Prostate gland (tissue), 2 donors: Measurements from ENCODE around the gene PLPPR4. TPM values are rescaled to one million over a fixed set of nuclear protein-coding genes. Genes with fewer than 3 reads are reported as not detected.

ENCODE experiments used
- DNase-seq: peaks from one replicate; pipeline ENCODE4 v3.0.0-alpha.2; 2019; ENCODE audit warnings: low spot score
- H3K27ac ChIP-seq, 2 donors: fragments of 200-600 bp; sonication (generic); 2 replicates each; pipeline ENCODE4 v1.5.1; 2017 to 2019
- H3K27me3 ChIP-seq: fragments of 200-600 bp; sonication (generic); replicated peaks from 2 replicates; pipeline ENCODE4 v1.5.1; 2019; ENCODE audit not compliant: insufficient read depth
- H3K36me3 ChIP-seq, 2 donors: fragments of 200-600 bp; sonication (generic); 1 replicate in 1 of 2; 2 replicates in 1 of 2; pipeline versions ENCODE4 v1.5.1 to v1.8.1; 2017 to 2019
- H3K4me1 ChIP-seq: fragments of 200-600 bp; sonication (generic); replicated peaks from 2 replicates; pipeline ENCODE4 v1.5.1; 2019
- H3K4me3 ChIP-seq, 2 donors: fragments of 200-600 bp; sonication (generic); 2 replicates each; pipeline ENCODE4 v1.5.1; 2017 to 2019
- H3K9me3 ChIP-seq: fragments of 200-600 bp; sonication (generic); 2 replicates; pipeline ENCODE4 v1.5.1; 2017
- CTCF ChIP-seq, 4 experiments: fragments of 200-600 bp in 2 of 4; fragments of 450-650 bp in 2 of 4; sonication (generic) in 2 of 4; IDR thresholded peaks; 1 replicate in 3 of 4; 2 replicates in 1 of 4; pipeline ENCODE4 v1.5.1; 2016 to 2019; ENCODE audit warnings: antibody characterized with exemption in 4 of 4, mild to moderate bottlenecking in 2 of 4, moderate library complexity in 2 of 4
- POLR2A ChIP-seq: fragments of 450-650 bp; IDR thresholded peaks from one replicate; pipeline ENCODE4 v1.6.1; 2016; ENCODE audit warnings: antibody characterized with exemption, mild to moderate bottlenecking
- POLR2AphosphoS5 ChIP-seq: sonication (generic); formaldehyde crosslinking; IDR thresholded peaks from one replicate; pipeline ENCODE4 v1.6.1; 2017; ENCODE audit warnings: antibody characterized with exemption
- WGBS: methylation state at CpG from one replicate; pipeline ENCODE4 v1.1.5; 2018; 5-methylcytosine and 5-hydroxymethylcytosine counted together
- intact Hi-C: fragments of 100-400 bp; cut with DNase I; formaldehyde crosslinking; loops from one replicate; pipeline ENCODE4 v1.14.2; 2022
- total RNA-seq, 2 donors: library from RNA; depleted of rRNA; stranded (reverse); fragments of >200 nt; gene quantifications; one replicate each; pipeline ENCODE4 v1.1.0, GENCODE V29; 2016

The PLPPR4 gene
- total RNA-seq, 2 donors from 2014 or later = 0.05 to 3.2 TPM

GRCh38 chr1:99266726-99267125, 2.4 kb downstream of the PLPPR4 start:
- intact Hi-C loops = no loop called here
- WGBS = 87% methylated on average over 2 of the region's 2 CpGs
- Histone ChIP-seq H3K9me3 (no peaks in the 10 kb centered on the region), H3K27me3 (no peaks in the 10 kb centered on the region), H3K27ac (no peak overlapping the region), H3K4me1 (no peaks in the 10 kb centered on the region), H3K4me3 (no peak overlapping the region), H3K36me3 (no peaks in the 10 kb centered on the region)
- TF ChIP-seq CTCF (IDR thresholded peaks at IDR 0.05) = no peak
- no peak for TF ChIP-seq POLR2AphosphoS5
- TF ChIP-seq POLR2A = no peak
- no peak for DNase-seq

- no peak overlapping the region for H3K4me3 ChIP-seq
- TF ChIP-seq CTCF (IDR thresholded peaks at IDR 0.05) (no peak), POLR2A (no peak), POLR2AphosphoS5 (no peak)
- no peaks in the 10 kb centered on the region for H3K36me3 ChIP-seq
- 85% methylated on average over 1 of the region's 1 CpG for WGBS
- no peaks in the 10 kb centered on the region for H3K27me3 ChIP-seq
- no peaks in the 10 kb centered on the region for H3K9me3 ChIP-seq
- H3K4me1 ChIP-seq = no peaks in the 10 kb centered on the region
- no peak overlapping the region for H3K27ac ChIP-seq
- DNase-seq = no peak
- intact Hi-C loops = no loop called here
Measured at GRCh38 chr1:99268021-99268420, 3.7 kb downstream of the PLPPR4 start.

- DNase-seq = no peak
- Histone ChIP-seq H3K27me3 (no peaks in the 10 kb centered on the region), H3K36me3 (no peaks in the 10 kb centered on the region), H3K9me3 (no peaks in the 10 kb centered on the region), H3K4me1 (no peaks in the 10 kb centered on the region), H3K27ac (no peak overlapping the region), H3K4me3 (no peak overlapping the region)
- TF ChIP-seq POLR2A = no peak
- TF ChIP-seq POLR2AphosphoS5 = no peak
- no peak for TF ChIP-seq CTCF (IDR thresholded peaks at IDR 0.05)
- intact Hi-C loops = no loop called here
Measured at GRCh38 chr1:99269321-99269720, 5.0 kb downstream of the PLPPR4 start.

- no peaks in the 10 kb centered on the region for H3K36me3 ChIP-seq
- no peaks in the 10 kb centered on the region for H3K4me1 ChIP-seq
- DNase-seq = no peak
- H3K27ac ChIP-seq = no peak overlapping the region
- no peaks in the 10 kb centered on the region for H3K9me3 ChIP-seq
- no peak overlapping the region for H3K4me3 ChIP-seq
- no peak for TF ChIP-seq POLR2AphosphoS5
- TF ChIP-seq CTCF (IDR thresholded peaks at IDR 0.05) = no peak
- no peak for TF ChIP-seq POLR2A
- intact Hi-C loops = no loop called here
- no peaks in the 10 kb centered on the region for H3K27me3 ChIP-seq
- WGBS = 85% methylated on average over 1 of the region's 1 CpG
Measured at GRCh38 chr1:99270646-99271045, 6.4 kb downstream of the PLPPR4 start.

GRCh38 chr1:99271249-99271648, 7.0 kb downstream of the PLPPR4 start:
- intact Hi-C loops = no loop called here
- no peak for TF ChIP-seq CTCF (IDR thresholded peaks at IDR 0.05)
- TF ChIP-seq POLR2AphosphoS5 = no peak
- no peak for TF ChIP-seq POLR2A
- H3K27me3 ChIP-seq = no peaks in the 10 kb centered on the region

More at GRCh38 chr1:99271249-99271648, 7.0 kb downstream of the PLPPR4 start:
- Histone ChIP-seq H3K4me1 (no peaks in the 10 kb centered on the region), H3K36me3 (no peaks in the 10 kb centered on the region), H3K9me3 (no peaks in the 10 kb centered on the region), H3K4me3 (no peak overlapping the region), H3K27ac (no peak overlapping the region)
- no peak for DNase-seq
